Measurements from ENCODE around the gene NSMCE1. TPM values are rescaled to one million over a fixed set of nuclear protein-coding genes. Genes with fewer than 3 reads are reported as not detected.

The NSMCE1 gene
- total RNA-seq, 5 donors from 2014 or later (not counting 1 experiment from before 2014, with no cell fraction given), result 53.5 to 83.2 (median 73.9) TPM

DNA sequence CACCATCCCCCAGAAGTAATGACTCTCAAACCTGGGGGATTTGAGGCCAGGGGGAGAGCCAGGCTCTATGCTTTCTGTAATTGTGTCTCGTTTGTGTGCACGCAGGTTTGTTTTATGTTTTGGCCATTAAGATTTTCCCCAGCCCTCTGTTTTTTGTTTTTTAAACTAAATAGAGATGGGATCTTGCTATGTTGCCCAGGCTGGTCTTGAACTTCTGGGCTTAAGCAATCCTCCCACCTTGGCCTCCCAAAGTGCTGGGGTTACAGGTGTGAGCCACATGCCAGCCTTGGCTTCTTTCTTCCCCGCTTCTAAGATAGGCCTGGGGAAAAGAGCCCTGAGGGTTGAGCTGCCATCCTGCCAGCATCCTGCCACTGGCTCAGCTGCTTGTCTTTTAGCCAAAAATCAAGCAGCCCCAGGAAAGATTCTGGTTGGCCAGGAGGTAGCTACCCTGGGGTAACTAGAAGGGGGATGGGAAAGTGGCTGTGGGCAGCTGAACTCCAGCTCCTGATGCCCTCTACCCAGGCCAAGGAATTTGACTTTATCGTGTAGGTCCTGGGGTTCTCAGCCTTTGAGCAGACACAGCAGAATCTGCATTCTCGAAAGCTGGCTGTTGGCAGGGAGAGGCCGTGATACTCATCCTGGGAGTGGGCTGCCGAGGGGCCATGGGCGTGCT is 46.9 kb downstream of the NSMCE1 start:
- Histone ChIP-seq H3K27ac (ENCODE audit: low read length) (no peak overlapping the region), H3K4me3 (ENCODE audit: control insufficient read depth in 1 of 2, extremely low read depth in 1 of 2, low read length in 1 of 2) (no peak overlapping the region), H3K9me3 (no peaks in the 10 kb centered on the region), H3K4me1 (ENCODE audit: control insufficient read depth in 1 of 2, extremely low read depth in 1 of 2, insufficient read depth in 2 of 2, low read length in 2 of 2) (peaks cover 0 to 16% of the 10 kb centered on the region in 2 experiments), H3K27me3 (replicated peaks in 1 of 2; ENCODE audit: control insufficient read depth in 2 of 2, extremely low read depth in 1 of 2, insufficient read depth in 2 of 2, low read length in 1 of 2) (no peaks in the 10 kb centered on the region), H3K36me3 (ENCODE audit: control insufficient read depth in 2 of 2, extremely low read depth in 1 of 2, insufficient read depth in 1 of 2, low read length in 1 of 2) (peaks cover 22 to 39% of the 10 kb centered on the region in 2 donors)
- H3K36me3 Mint-ChIP-seq, result peaks cover 21% of the 10 kb centered on the region
- no peaks in the 10 kb centered on the region for H3K27me3 Mint-ChIP-seq
- H3K4me1 Mint-ChIP-seq, result peaks cover 12 to 13% (median 12%) of the 10 kb centered on the region in 3 donors
- WGBS (ENCODE audit: insufficient coverage), result 92% methylated on average over 6 of the region's 8 CpGs
- peak overlapping the region; percentile 40 to 78 for H3K27ac Mint-ChIP-seq
- H3K9me3 Mint-ChIP-seq, result no peaks in the 10 kb centered on the region
- CTCF ChIA-PET, result interaction anchor here in 1 of 2 donors (1.5 kb wide), 1 partner anchor 9 kb away, joined by 3 read pairs; no protein-coding TSS in a partner anchor
- ATAC-seq (replicated peaks in 1 of 4) (no peak), DNase-seq (no peak)
- H3K4me3 Mint-ChIP-seq, result no peak overlapping the region
- POLR2A ChIA-PET, result no interaction called here

DNA sequence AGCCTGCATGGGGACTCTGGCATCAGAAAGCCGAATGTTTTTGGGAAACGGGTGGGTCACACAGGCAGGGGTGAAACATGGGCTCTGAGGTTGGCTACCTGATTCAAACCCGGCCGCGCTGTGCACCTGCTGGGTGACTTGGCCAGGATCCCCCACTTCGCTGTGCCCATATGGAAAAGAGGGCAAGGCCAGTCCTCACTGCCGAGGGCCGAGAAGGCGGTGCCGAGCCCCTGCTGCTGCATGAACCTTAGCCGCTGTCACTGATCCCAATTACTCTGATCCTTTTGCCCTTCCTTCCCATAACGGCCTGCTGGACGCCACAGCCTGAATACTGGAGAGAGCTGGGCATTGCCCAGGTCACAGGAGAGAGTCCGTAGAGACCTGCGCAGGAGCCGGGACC is 47.6 kb downstream of the NSMCE1 start:
- H3K27ac Mint-ChIP-seq, result no peak overlapping the region
- no peaks in the 10 kb centered on the region for H3K27me3 ChIP-seq (replicated peaks in 1 of 2; ENCODE audit: control insufficient read depth in 2 of 2, extremely low read depth in 1 of 2, insufficient read depth in 2 of 2, low read length in 1 of 2)
- peaks cover 20% of the 10 kb centered on the region for H3K36me3 Mint-ChIP-seq
- H3K4me3 Mint-ChIP-seq, result no peak overlapping the region
- DNase-seq (no peak), ATAC-seq (replicated peaks in 1 of 4) (no peak)
- 97% methylated on average over 15 of the region's 16 CpGs for whole genome bisulfite sequencing (ENCODE audit: insufficient coverage)
- H3K4me1 Mint-ChIP-seq, result peaks cover 6 to 7% (median 7%) of the 10 kb centered on the region in 3 donors
- ChIA-PET POLR2A (no interaction called here), CTCF (interaction anchor here in 1 of 2 donors (1.5 kb wide), 1 partner anchor 10 kb away, joined by 3 read pairs; no protein-coding TSS in a partner anchor)
- no peak overlapping the region for H3K27ac ChIP-seq (ENCODE audit: low read length)
- H3K9me3 ChIP-seq, result no peaks in the 10 kb centered on the region
- H3K4me3 ChIP-seq (ENCODE audit: control insufficient read depth in 1 of 2, extremely low read depth in 1 of 2, low read length in 1 of 2), result no peak overlapping the region
- peaks cover 22 to 45% of the 10 kb centered on the region in 2 donors for H3K36me3 ChIP-seq (ENCODE audit: control insufficient read depth in 2 of 2, extremely low read depth in 1 of 2, insufficient read depth in 1 of 2, low read length in 1 of 2)
- no peaks in the 10 kb centered on the region for H3K9me3 Mint-ChIP-seq
- peaks cover 0 to 9% of the 10 kb centered on the region in 2 experiments for H3K4me1 ChIP-seq (ENCODE audit: control insufficient read depth in 1 of 2, extremely low read depth in 1 of 2, insufficient read depth in 2 of 2, low read length in 2 of 2)
- H3K27me3 Mint-ChIP-seq, result no peaks in the 10 kb centered on the region

GRCh38 chr16:27220527-27220926 is 48.0 kb downstream of the NSMCE1 start:
- DNase-seq, result no peak
- H3K4me3 ChIP-seq (ENCODE audit: control insufficient read depth in 1 of 2, extremely low read depth in 1 of 2, low read length in 1 of 2), result no peak overlapping the region
- H3K27me3 ChIP-seq (replicated peaks in 1 of 2; ENCODE audit: control insufficient read depth in 2 of 2, extremely low read depth in 1 of 2, insufficient read depth in 2 of 2, low read length in 1 of 2), result no peaks in the 10 kb centered on the region
- Mint-ChIP-seq H3K27me3 (no peaks in the 10 kb centered on the region), H3K4me3 (no peak overlapping the region), H3K4me1 (peaks cover 2 to 3% (median 2%) of the 10 kb centered on the region in 3 donors), H3K27ac (no peak overlapping the region), H3K9me3 (no peaks in the 10 kb centered on the region), H3K36me3 (peaks cover 24% of the 10 kb centered on the region)
- peaks cover 17 to 49% of the 10 kb centered on the region in 2 donors for H3K36me3 ChIP-seq (ENCODE audit: control insufficient read depth in 2 of 2, extremely low read depth in 1 of 2, insufficient read depth in 1 of 2, low read length in 1 of 2)
- 98% methylated on average over 8 of the region's 8 CpGs for WGBS (ENCODE audit: insufficient coverage)
- H3K4me1 ChIP-seq (ENCODE audit: control insufficient read depth in 1 of 2, extremely low read depth in 1 of 2, insufficient read depth in 2 of 2, low read length in 2 of 2), result peaks cover 0 to 4% of the 10 kb centered on the region in 2 experiments
- no peak for ATAC-seq (replicated peaks in 1 of 4)
- CTCF ChIA-PET, result interaction anchor here in 1 of 2 donors (1.5 kb wide), 1 partner anchor 10 kb away, joined by 3 read pairs; no protein-coding TSS in a partner anchor
- no peaks in the 10 kb centered on the region for H3K9me3 ChIP-seq
- no peak overlapping the region for H3K27ac ChIP-seq (ENCODE audit: low read length)
- POLR2A ChIA-PET, result no interaction called here

GRCh38 chr16:27220120-27220519 is 48.5 kb downstream of the NSMCE1 start:
- no peak overlapping the region for H3K4me3 ChIP-seq (ENCODE audit: control insufficient read depth in 1 of 2, extremely low read depth in 1 of 2, low read length in 1 of 2)
- H3K9me3 ChIP-seq, result no peaks in the 10 kb centered on the region
- POLR2A ChIA-PET, result no interaction called here
- no peaks in the 10 kb centered on the region for H3K27me3 ChIP-seq (replicated peaks in 1 of 2; ENCODE audit: control insufficient read depth in 2 of 2, extremely low read depth in 1 of 2, insufficient read depth in 2 of 2, low read length in 1 of 2)
- CTCF ChIA-PET, result interaction anchor here in 1 of 2 donors (1.5 kb wide), 1 partner anchor 10 kb away, joined by 3 read pairs; no protein-coding TSS in a partner anchor
- Mint-ChIP-seq H3K36me3 (peaks cover 26% of the 10 kb centered on the region), H3K4me3 (no peak overlapping the region), H3K9me3 (no peaks in the 10 kb centered on the region), H3K27ac (no peak overlapping the region), H3K4me1 (peaks cover 0 to 2% (median 2%) of the 10 kb centered on the region in 3 donors), H3K27me3 (no peaks in the 10 kb centered on the region)
- H3K27ac ChIP-seq (ENCODE audit: low read length), result no peak overlapping the region
- H3K4me1 ChIP-seq (ENCODE audit: control insufficient read depth in 1 of 2, extremely low read depth in 1 of 2, insufficient read depth in 2 of 2, low read length in 2 of 2), result peaks cover 0 to under 1% of the 10 kb centered on the region in 2 experiments
- ATAC-seq (replicated peaks in 1 of 4) (no peak), DNase-seq (no peak)
- 92% methylated on average over 6 of the region's 9 CpGs for WGBS (ENCODE audit: insufficient coverage)
- peaks cover 14 to 46% of the 10 kb centered on the region in 2 donors for H3K36me3 ChIP-seq (ENCODE audit: control insufficient read depth in 2 of 2, extremely low read depth in 1 of 2, insufficient read depth in 1 of 2, low read length in 1 of 2)

DNA sequence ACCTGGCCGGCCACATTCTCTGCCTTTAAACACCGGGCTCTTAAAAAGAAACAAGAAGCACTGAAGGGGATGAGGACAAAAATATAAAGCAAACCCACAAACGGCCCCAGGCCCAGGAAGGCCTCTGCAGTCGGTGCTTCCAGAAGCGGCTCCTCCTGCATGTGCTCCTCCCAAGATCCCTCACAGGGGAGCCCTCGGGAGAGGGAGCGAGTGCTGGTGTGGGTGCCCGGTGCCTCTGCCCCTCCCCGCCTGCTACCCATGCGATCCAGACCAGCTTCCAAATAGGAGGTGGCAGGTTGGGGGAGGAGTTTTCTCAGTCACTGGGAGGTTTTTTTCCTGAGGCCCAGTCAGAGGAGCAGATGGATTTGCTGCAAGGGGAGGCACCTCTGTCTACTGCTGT is 49.4 kb downstream of the NSMCE1 start:
- 100% methylated on average over 6 of the region's 10 CpGs for WGBS (ENCODE audit: insufficient coverage)
- H3K9me3 Mint-ChIP-seq, result no peaks in the 10 kb centered on the region
- H3K4me3 Mint-ChIP-seq, result no peak overlapping the region
- no peaks in the 10 kb centered on the region for H3K9me3 ChIP-seq
- peaks cover under 1 to 2% (median 2%) of the 10 kb centered on the region in 3 donors for H3K4me1 Mint-ChIP-seq
- H3K4me3 ChIP-seq (ENCODE audit: control insufficient read depth in 1 of 2, extremely low read depth in 1 of 2, low read length in 1 of 2), result no peak overlapping the region
- peaks cover 13 to 40% of the 10 kb centered on the region in 2 donors for H3K36me3 ChIP-seq (ENCODE audit: control insufficient read depth in 2 of 2, extremely low read depth in 1 of 2, insufficient read depth in 1 of 2, low read length in 1 of 2)
- H3K27ac ChIP-seq (ENCODE audit: low read length), result no peak overlapping the region
- no peak overlapping the region for H3K27ac Mint-ChIP-seq
- H3K4me1 ChIP-seq (ENCODE audit: control insufficient read depth in 1 of 2, extremely low read depth in 1 of 2, insufficient read depth in 2 of 2, low read length in 2 of 2), result no peaks in the 10 kb centered on the region
- DNase-seq (no peak), ATAC-seq (replicated peaks in 1 of 4) (no peak)
- CTCF ChIA-PET, result no interaction called here
- H3K27me3 ChIP-seq (replicated peaks in 1 of 2; ENCODE audit: control insufficient read depth in 2 of 2, extremely low read depth in 1 of 2, insufficient read depth in 2 of 2, low read length in 1 of 2), result no peaks in the 10 kb centered on the region
- no peaks in the 10 kb centered on the region for H3K27me3 Mint-ChIP-seq
- POLR2A ChIA-PET, result interaction anchor here in 1 of 2 donors (0.6 kb wide), 1 partner anchor 103 kb away, joined by 7 read pairs; no protein-coding TSS in a partner anchor
- H3K36me3 Mint-ChIP-seq, result peaks cover 30% of the 10 kb centered on the region

- Mint-ChIP-seq H3K36me3 (peaks cover 30% of the 10 kb centered on the region), H3K4me3 (no peak overlapping the region), H3K27me3 (no peaks in the 10 kb centered on the region), H3K9me3 (no peaks in the 10 kb centered on the region), H3K4me1 (peaks cover 2 to 4% (median 2%) of the 10 kb centered on the region in 3 donors), H3K27ac (no peak overlapping the region)
- no peaks in the 10 kb centered on the region for H3K4me1 ChIP-seq (ENCODE audit: control insufficient read depth in 1 of 2, extremely low read depth in 1 of 2, insufficient read depth in 2 of 2, low read length in 2 of 2)
- peaks cover 10 to 39% of the 10 kb centered on the region in 2 donors for H3K36me3 ChIP-seq (ENCODE audit: control insufficient read depth in 2 of 2, extremely low read depth in 1 of 2, insufficient read depth in 1 of 2, low read length in 1 of 2)
- WGBS (ENCODE audit: insufficient coverage), result no CpG with 5 or more reads among the region's 9 CpGs
- ChIA-PET POLR2A (interaction anchor here in 1 of 2 donors (0.6 kb wide), 1 partner anchor 103 kb away, joined by 7 read pairs; no protein-coding TSS in a partner anchor), CTCF (no interaction called here)
- no peak for ATAC-seq (replicated peaks in 1 of 4)
- DNase-seq, result no peak
- no peaks in the 10 kb centered on the region for H3K9me3 ChIP-seq
- H3K27ac ChIP-seq (ENCODE audit: low read length), result no peak overlapping the region
- no peaks in the 10 kb centered on the region for H3K27me3 ChIP-seq (replicated peaks in 1 of 2; ENCODE audit: control insufficient read depth in 2 of 2, extremely low read depth in 1 of 2, insufficient read depth in 2 of 2, low read length in 1 of 2)
- no peak overlapping the region for H3K4me3 ChIP-seq (ENCODE audit: control insufficient read depth in 1 of 2, extremely low read depth in 1 of 2, low read length in 1 of 2)
These were observed 49.8 kb downstream of the NSMCE1 start for GRCh38 chr16:27218756-27219155.
